Uterus (tissue), 2 donors: ENCODE results near the gene PANX1.

Experiments used
- CTCF ChIP-seq, 4 experiments: fragments of 200-600 bp in 2 of 4; fragments of 450-650 bp in 2 of 4; sonication (generic) in 2 of 4; IDR thresholded peaks; one replicate each; pipeline ENCODE4 v1.5.1; 2016 to 2019; ENCODE audit warnings: antibody characterized with exemption in 4 of 4, mild to moderate bottlenecking in 2 of 4, moderate library complexity in 1 of 4
- POLR2A ChIP-seq, 2 donors: fragments of 450-650 bp; IDR thresholded peaks; one replicate each; pipeline ENCODE4 v1.6.1; 2016; ENCODE audit warnings: antibody characterized with exemption in 2 of 2, mild to moderate bottlenecking in 1 of 2, moderate library complexity in 1 of 2

- TF ChIP-seq CTCF (IDR thresholded peaks at IDR 0.05) (no peak), POLR2A (IDR thresholded peaks at IDR 0.05) (no peak)
Measured at GRCh38 chr11:94139416-94139815, 10.8 kb downstream of the PANX1 start.
